Left lobe of liver (tissue), 2 donors: ENCODE results near the gene ACOT12. TPM values are rescaled to one million over a fixed set of nuclear protein-coding genes. Genes with fewer than 3 reads are reported as not detected.
"Not testable (repeated sequence)": the region's sequence is repeated elsewhere in the genome, so short reads cannot be mapped to it uniquely, and the experiment has no call there.

Experiments used
- ATAC-seq: fragments of 200-7000 bp; cut with Tn5 transposase; one replicate; pipeline ENCODE4 v1.9.1; 2020; ENCODE audit warnings: mild to moderate bottlenecking, moderate library complexity
- DNase-seq: peaks from one replicate; pipeline ENCODE4 v3.0.0-alpha.2; 2020; ENCODE audit warnings: low spot score
- total RNA-seq: library from RNA; stranded (reverse); gene quantifications from one replicate; pipeline ENCODE4 v1.2.1, GENCODE V29; 2021
- donor health status: DM: no; HTN: no; CAD: no; lungs with moderate emphysema.
- donor health status: DM: no; HTN: yes; CAD: no.

Gene ACOT12
- 51.6 TPM for total RNA-seq

DNA sequence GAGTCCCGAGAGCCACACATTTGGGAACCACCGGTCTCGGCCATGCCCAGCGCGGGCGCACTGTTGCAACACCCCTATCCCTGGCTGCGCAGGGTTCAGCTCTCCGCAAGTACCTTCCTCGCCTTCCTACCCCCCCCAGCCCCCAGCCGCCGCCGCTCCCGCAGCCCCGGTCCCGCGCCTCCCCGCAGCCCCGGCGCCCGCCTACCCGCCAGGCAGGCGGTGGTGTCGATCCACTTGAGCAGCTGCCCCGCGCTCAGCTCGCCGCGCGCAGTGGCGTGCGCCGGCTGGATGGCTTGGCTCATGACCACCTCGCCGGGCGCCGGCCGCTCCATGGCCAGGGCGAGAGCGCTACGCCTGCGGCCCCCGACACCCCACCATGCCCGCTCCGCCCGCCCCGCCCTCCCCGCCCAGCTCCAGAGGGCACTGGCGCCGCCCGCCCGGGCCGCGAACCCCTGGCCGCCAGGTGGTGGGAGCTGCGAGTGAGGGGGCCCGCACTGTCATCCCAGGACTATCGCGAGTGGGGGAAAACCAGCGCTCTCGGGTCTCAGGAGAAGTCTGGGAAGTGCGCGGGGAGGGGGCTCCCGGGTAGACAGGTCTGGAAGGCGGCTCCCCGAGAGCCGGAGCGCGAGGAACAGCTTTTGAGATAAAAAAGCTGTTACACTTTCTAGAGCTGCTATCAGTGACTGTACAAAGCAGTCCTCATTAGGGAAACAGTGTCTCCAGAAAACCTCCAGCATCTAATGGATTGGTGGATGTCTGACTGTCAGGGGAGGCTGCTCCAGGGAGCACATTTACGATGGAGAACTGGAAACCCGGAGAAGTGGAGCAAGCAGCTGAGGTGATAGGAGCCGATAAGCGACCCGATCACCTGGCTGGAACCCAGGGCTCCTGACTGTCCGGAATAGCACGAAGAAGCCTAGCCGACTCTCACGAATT, at the start of gene ACOT12:
TSS of gene ACOT12 (minus strand) at position 352 of the 936 bp plus-strand sequence. CDS start at position 332, 20 bp downstream.
- ATAC-seq (peak; percentile 75), DNase-seq (peak; percentile 83)

DNA sequence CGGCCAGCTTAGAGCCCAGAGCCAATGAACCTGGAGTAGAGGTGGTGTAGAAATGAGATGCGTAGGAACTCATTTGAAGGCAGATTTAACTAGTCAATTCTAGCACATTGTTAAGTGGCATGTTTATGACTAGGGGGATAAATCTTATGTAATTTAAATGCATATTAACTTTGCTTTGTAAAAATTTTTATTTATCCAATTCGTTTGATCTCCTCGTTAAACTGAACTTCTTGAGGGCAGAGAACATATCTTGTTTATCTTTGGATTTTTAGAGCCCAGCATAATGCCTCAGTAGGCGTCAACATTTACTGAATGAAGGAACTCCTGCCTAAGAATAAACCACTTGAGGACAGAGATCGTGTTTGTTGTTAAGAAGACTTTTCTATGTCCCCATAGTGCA, 41.1 kb upstream of the ACOT12 start:
- DNase-seq (no peak), ATAC-seq (no peak)

DNA sequence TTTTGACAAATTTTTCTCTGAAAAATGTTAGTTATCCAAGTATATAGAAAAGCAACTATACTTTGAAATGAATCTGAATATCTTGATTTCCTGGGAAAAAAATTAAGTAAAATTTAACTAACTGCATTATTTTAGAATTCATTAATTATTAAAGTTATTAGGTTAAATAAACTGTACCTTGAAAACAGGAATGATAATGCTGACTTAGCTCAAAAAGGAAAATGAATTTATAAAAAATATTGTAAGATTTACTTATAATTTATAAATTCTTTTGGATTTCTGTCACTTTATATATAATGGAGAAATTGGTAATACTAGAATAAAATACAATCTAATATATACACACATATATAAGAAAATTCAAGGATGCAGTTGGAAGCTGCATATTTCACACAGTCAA, 36.1 kb upstream of the ACOT12 start:
- ATAC-seq: no peak

DNA sequence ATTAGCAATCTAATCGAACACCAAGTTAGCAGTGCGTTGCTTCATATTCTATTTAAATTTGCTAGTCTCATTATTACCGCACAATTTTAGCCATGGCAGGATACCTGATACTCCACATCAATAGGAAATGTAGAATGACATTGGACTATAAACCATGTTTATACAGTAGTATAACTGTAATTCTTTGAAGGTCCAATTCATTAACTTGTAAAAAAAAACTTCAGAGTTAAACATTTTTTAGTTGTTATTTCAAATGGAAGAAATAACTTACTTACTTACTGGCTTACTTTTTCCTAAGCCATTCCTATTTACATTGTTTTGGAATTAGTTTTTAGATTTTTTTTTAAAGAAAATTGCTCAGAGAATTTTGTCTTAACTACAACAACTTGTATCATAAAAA, 35.4 kb upstream of the ACOT12 start:
- DNase-seq (no peak), ATAC-seq (no peak)

More for the DNA sequence above, 36.1 kb upstream of the ACOT12 start:
- DNase-seq: no peak

DNA sequence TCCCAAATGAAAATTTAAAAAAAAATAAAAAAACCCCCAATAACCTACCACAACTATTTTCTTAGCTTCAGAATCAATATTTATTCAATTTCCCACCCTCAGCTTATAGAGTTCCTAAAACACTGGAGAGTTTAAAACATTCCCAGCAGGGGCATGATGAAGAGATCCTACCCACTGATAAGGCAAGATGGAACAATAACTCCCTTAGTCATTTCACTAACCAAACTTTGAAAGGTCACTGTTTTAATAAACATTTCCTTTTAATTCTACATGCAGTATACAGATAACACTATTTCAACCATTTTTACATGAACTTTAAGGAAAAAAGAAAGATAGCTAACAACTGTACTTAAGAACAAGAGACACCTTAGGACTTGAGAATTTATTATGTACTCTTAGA, 34.9 kb upstream of the ACOT12 start:
- DNase-seq (no peak), ATAC-seq (no peak)

DNA sequence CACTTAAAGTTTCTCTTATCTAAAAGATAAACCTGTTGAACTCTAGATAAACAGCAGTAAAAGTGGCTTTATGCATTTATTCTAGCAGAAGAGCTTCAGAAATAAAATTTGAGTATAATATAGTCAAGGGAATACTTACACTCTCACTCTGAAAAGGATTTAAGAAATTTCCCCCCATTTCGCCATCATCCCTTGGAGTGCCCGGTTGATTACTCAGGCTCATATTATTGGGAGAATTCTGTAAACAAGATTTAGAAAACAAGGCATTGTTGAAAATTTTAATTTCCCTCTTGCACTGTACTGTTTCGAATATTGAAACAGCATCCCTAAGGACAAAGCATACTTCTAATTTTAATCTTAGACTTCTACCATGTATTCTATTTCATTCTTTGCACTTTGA, 34.5 kb upstream of the ACOT12 start:
- DNase-seq (no peak), ATAC-seq (no peak)

DNA sequence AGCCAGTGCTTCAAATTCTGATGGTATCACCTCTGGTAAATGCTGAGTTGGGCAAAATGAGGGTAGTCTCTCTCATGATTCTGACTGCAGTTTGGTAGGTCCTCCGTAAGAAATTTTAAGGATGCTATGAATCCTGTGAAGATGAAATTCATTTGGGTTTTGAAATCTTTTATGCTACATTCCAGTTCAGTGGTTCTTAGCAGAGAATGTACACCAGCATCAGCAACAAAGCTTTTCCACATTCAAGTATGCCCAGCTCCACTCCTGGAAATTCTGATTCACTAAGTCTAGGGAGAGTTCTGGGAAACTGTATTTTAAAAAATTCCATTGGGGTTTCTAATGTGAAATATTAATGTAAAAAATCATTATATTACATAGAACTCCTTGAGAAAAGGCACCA, 33.6 kb upstream of the ACOT12 start:
- no peak for DNase-seq
- ATAC-seq: no peak

DNA sequence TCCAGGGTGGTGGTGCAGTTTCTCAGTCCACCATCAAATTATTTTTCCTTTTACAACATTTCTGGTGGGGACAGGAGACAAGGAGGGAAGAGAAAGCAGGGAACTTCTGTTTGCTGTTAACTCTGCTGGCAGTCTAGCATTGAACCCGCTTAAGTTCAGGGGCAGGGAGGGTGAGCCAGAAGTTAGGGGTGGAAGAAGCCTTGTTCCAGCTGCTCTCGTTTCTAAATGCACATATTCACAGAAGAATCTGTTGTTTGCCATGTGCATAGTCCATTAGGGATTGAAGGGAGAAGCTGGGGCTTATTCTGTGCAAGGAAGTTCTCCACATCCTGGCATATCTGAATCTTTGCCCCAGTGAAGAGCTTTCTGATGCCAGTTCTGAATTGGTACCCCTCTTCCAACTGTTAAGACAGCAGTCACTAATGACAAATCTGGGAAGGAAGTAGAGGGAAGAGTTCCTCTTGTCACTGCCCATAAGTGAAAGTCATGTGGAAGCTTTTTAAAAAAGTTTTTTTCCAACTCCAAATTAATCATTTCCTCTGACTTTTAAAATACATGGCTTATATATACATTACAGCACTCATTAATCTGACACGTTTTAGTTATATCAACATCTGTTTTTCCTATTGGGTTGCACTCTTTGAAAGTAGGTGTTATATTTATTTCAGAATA, 32.6 kb upstream of the ACOT12 start:
- DNase-seq (no peak), ATAC-seq (peak; percentile 6)

DNA sequence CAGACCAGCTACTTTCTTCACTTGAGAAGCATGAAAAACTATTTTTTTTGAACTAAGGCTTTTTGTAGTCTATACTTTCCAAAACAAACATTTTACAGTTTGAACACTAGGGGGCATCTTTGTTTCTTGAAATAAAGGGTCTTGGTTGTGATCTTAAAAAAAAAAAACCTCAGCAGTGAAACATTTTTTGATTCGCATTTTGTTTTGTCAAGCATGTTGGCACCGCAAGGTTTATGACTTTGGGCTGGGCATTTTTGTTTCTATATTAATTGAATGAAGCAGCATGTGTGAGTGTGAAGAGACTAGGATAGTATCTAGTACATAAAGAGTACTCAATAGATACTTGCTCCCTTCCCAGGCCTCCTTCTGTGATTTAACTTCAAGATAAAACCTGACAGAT, 31.6 kb upstream of the ACOT12 start:
- no peak for DNase-seq
- ATAC-seq: peak; percentile 38

DNA sequence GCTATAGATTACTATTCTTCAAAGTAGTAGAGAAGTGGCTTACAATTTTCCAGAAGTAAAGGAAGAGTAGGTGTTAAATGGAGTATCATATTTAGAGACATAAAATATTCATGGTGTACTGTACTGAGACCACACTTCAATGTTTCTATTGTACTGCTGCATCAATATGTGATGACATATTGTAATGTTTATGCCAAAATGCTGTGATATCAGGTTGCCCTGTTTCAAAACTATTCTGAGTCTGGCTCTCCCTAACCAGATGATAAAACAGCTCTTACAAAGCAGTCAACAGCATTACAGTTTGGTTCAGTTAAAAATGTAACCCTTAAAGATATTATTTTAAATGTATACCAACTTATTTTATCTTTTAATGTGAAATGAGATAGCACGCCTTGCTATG, 30.8 kb upstream of the ACOT12 start:
- DNase-seq: no peak
- peak; percentile 7 for ATAC-seq

DNA sequence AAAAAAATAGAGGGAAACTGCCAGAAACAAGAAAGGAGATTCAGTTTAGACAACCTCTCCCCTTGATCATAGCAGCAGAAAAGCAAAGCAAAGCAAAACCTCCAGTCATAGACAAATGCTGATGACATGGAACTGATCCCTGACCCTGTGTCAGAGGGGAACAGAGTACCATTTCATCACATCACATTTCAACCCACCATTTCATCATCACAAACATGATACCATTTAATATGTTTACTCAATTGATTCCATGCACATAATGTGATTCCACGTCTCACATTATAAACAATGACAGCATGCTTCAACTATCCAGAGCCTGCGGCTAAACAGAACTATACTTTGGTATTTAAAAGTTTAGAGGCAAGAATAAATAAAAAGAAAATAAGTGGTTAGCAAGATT, 28.7 kb upstream of the ACOT12 start:
- peak; percentile 68 for DNase-seq
- ATAC-seq: peak; percentile 87

DNA sequence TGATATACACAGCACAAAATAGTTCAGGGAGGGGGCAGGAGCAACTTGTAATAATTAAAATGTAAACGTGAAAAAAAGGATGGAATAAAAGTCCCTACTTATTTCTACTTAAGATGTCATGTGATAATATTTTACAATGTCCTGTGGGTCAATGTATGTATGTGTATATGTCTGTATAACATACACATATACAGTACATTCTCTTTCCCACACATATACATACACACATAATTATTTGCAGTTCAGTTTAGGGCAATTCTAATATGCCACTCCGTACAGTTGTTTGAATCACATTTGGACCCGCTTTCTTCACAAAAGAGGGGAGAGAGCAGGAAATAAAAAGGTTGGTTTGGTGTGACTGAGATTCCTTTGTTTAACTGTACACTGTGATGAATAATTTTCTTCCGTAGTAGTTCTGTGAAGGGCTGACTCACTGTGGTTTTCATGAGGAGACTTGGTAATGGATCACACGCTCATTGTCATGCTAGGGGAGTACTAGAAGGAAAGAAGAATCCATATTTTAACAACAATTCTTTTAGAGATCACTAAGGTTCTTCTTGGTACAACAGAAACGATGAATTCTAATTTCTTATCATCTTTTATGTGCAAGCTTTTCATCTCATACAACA, 26.2 kb upstream of the ACOT12 start:
- DNase-seq (no peak), ATAC-seq (no peak)

DNA sequence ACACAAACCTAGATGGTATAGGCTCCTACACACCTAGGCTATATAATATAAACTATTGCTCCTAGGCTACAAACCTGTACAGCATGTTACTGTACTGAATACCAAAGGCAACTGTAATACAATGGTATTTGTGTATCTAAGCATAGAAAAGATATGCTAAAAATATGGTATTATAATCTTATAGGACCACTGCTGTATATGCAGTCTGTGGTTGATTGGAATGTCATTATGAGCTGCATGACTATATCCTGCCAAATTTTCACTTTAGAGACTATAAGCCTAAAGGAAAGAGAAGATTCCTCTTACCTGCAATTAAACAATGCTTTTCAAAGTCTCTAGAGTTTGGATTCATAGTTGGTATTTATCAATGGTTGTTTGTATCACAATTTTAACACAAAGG, 24.7 kb upstream of the ACOT12 start:
- no peak for DNase-seq
- ATAC-seq: no peak

DNA sequence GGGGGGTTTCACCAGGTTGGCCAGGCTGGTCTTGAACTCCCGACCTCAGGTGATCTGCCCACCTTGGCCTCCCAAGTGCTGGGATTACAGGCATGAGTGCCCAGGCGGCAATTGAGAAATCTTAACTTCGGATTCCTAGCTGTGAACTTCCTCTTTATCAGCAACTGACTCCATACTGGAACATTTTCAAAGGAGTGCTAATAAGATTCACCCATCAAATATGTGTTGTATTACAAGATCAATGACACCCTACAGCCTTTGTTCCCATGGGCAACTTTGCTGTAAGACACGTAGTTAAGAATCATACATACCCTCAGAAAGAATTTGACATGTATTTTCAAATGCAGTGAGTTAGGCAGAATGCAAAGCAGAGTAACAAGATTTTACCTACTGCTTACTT, 23.1 kb upstream of the ACOT12 start:
- ATAC-seq (no peak), DNase-seq (no peak)

DNA sequence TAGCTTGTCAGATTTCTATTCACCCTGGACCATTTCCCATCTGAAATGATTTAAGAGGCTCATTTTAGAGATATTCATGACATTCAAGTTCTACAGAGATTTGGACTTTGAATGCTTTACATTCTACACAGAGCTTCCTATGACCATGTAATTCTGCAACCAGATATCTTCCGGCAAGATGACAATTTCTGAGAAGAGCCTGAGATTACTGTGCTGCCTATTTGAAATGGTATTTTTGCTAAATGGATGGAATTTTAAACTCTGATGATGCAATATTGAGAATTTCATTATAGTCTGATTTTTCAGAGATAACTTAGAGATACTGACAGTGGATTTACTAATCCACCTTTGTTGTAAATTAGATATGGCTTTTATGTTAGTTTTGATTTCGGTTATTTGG, 16.0 kb upstream of the ACOT12 start:
- DNase-seq: no peak
- peak; percentile 59 for ATAC-seq

DNA sequence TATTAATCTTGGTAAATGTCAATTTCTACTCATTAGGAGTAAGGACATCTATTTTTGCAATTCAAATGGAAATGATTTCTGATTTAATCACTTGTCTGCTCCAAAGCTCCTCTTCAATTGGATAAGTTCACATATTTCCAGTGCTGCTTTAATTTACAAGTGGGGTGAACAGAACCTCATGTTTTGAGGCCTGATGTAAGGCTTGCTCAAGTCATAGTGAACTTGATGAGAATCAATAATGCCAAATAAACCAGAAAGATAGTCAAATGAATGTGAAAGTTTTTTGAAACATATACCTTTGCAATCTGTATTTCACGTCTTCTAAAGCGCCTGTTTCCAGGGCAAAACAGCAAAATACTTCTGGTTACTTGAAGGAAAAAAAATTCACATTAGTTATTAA, 15.4 kb upstream of the ACOT12 start:
- peak; percentile 31 for ATAC-seq
- DNase-seq: no peak

DNA sequence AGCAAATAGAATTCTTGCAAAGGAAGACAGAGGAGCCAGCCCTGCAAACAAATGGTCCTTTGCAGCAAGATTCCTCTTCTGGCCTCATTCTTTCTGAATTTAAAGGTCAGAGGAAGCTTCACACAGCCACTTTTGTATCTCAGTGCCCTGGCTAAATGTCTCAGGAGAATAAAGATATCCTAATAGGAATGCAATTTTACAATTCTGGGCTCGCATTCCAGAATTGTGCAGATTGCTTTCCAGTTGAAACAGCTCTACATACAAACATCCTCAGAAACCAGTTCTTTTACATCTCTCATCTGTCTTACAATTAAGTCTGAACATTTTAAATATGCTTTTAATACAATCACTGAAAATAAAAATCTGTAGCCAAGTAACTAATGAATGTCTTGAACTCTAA, 14.6 kb upstream of the ACOT12 start:
- ATAC-seq (no peak), DNase-seq (no peak)

DNA sequence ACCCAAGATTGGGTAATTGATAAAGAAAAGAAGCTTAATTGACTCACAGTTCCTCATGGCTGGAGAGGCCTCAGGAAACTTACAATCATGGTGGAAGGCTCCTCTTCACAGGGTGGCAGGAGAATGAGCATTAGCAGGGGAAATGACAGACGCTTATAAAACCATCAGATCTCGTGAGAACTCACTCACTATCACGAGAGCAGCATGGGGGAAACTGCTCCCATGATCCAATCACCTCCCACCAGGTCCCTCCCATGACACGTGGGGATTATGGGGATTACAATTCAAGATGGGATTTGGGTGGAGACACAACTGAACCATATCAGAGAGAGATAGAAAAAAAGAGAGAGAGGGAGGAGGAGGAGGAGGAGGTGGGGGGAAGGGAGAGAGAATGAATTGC, 13.9 kb upstream of the ACOT12 start:
- ATAC-seq, DNase-seq: not testable (repeated sequence)

DNA sequence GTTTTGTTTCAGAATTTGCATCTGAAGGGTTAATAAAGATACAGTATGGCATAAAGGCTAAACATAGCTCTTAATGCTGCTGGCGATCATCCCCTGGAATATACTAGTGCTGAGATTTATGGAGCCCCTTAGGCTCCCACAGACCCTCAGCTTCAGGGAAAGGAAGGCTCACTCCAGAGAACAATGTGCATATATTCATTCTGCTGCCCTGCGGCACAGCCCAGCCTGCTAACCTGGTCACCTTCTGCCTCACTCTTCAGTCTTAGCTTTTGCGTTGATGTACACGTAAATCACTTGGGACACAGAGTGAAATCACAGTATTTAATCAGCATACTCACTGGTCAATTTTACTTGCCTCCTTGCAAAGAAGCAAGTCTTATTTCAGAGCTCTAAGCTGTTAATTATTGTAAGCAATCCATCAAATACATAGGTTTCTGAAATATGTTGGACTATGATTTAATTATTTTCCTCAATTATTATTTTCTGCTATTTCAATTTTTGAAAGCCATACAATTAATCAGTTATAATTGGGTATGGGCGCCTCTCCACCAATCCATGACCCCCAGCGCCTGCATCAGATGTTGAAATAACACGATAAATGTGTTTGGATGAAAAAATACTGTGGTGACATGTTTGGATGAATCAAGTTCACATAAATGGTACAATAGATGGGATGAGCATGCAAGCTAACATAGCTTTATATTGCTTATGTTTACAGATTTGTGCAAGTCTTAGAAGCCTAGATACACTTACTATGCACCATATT, 11.4 kb upstream of the ACOT12 start:
- no peak for DNase-seq
- no peak for ATAC-seq

DNA sequence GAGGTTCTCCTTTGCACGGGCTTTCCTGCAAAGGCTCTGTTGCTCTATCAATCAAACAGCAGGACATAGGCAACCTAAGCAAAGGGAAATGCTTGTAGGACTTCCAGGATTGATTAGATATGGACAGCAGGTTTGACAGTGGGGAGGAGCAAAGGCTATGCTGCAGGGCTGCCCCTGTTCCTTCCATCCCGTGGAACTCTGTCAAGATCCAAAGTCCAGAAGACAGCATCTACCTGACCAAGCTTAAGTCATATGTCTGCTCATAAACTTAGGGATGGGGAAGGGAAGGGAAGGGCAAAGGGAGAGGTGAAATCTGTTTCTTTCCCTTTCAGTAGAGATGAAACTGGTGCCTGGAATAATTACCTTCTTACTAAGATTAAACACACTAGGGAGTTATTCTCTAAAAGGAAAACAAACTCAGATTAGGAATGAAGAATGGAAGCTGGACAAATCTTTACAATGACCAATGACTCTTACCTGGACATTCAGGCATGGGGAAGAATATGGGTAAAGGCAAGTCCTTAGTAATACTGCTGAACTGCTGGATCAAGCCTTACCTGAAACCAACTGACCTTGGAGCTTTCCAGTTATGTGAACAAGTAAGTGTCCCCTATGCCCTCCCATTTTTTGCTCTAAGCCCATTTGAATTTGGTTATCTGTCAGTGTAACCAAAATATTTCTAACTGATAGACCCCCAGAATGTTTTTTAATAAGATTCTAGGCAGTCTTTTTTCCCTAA, 8.4 kb upstream of the ACOT12 start:
- DNase-seq: no peak

More for the DNA sequence above, 8.4 kb upstream of the ACOT12 start:
- peak; percentile 78 for ATAC-seq
